HG02571 (cell line): ENCODE measurements around the gene KRTAP2-1.
"Not testable (repeated sequence)": the region's sequence is repeated elsewhere in the genome, so short reads cannot be mapped to it uniquely, and the experiment has no call there.

ENCODE experiments used
- ATAC-seq: cut with Tn5 transposase; IDR thresholded peaks from one replicate; pipeline ENCODE4 v1.9.1; 2021; ENCODE audit warnings: mild to moderate bottlenecking, moderate library complexity; ENCODE audit not compliant: unreplicated experiment

Gene KRTAP2-1, protein sequence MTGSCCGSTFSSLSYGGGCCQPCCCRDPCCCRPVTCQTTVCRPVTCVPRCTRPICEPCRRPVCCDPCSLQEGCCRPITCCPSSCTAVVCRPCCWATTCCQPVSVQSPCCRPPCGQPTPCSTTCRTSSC

DNA sequence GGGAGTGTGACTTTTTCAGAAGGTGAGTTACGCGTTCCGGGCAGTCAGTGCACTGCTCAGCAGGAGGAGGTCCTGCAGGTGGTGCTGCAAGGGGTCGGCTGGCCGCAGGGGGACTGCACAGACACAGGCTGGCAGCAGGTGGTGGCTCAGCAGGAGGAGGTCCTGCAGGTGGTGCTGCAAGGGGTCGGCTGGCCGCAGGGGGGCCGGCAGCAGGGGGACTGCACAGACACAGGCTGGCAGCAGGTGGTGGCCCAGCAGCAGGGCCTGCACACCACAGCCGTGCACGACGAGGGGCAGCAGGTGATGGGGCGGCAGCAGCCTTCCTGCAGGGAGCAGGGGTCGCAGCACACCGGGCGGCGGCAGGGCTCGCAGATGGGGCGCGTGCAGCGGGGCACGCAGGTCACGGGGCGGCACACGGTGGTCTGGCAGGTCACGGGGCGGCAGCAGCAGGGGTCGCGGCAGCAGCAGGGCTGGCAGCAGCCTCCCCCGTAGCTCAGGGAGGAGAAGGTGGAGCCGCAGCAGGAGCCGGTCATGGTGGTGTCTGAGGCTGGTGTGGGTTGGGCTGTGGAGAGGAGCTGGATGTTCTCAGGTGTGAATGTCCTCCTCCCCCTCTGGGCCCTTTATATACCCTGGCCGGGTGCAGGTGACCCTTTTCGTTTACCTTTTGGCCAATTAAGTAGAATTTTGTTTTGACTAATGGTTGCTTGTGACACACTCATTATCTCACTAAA is at the start of gene KRTAP2-1:
TSS of gene KRTAP2-1 (minus strand) at position 582 of the 731 bp plus-strand sequence. CDS start at position 533, 49 bp downstream.
- not testable (repeated sequence) for ATAC-seq

DNA sequence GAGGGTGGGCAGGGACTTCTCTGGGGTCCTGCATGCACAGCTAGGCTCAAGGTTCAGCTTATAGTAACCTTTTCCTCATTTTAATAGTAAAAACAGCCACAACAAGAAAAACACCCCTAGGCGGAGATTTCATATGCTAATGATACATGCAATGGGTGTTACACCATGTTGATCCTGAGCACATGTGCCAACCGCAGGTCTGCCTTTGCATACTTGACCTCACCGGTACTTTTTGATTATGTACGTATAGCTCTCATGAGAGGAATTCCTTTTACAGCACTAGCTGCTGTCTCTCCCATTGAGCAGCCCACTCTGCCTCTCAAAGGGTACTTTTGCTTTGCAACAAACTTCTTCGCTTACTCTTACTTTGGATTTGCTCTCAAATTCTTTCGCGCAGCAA is 48.9 kb upstream of the KRTAP2-1 start:
- ATAC-seq = no peak

DNA sequence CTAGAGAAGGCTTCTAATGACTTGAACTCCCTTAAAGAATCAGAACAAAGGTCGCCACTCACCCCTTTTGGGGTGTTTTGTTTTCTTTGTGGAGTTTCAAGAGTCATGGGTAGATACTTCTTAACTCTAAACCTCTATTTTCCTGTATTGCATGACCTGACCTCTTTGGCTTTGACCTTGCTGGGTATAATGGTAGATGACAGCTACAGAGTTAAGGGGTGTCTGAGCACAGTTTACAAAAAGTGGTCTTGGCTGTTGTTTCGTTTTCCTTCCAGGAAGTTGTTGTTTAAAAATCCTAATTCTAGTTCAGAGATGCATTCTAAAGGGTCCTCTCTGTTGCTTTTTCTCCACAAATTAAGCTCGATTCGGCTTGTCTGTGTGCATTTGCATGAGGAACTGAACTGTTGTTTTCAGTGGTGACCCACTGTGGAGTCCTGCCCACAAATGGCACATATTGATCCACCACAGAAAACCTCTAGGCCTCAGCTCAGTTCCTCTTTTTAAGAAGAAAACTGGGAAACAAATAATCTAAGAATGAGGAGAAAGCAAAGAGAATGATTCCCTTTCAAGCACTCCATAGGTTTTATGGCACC is 41.7 kb upstream of the KRTAP2-1 start:
- not testable (repeated sequence) for ATAC-seq

DNA sequence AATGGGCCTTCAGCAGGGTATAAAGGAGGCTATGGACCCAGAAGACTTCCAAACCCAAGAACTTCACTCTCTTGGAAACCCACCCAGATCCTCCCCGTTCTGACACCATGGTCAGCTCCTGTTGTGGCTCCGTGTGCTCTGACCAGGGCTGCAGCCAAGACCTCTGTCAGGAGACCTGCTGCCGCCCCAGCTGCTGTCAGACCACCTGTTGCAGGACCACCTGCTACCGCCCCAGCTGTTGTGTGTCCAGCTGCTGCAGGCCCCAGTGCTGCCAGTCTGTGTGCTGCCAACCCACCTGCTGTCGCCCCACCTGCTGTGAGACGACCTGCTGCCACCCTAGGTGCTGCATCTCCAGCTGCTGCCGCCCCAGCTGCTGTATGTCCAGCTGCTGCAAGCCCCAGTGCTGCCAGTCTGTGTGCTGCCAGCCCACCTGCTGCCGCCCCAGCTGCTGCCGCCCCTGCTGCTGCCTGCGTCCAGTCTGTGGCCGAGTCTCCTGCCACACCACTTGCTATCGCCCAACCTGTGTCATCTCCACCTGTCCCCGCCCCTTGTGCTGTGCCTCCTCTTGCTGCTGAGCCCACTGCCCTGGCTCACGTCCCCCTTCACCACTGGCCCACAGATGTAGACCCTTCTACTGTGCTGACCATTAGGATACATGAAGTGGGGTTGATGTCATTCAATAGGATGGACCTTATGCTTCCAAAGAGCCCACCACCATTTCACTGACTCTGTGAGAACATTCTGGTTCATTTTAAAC is 37.2 kb upstream of the KRTAP2-1 start, which contains the start of gene KRTAP4-7:
TSS of gene KRTAP4-7 (plus strand) at position 51 of the 757 bp plus-strand sequence. CDS start at position 108, 57 bp downstream.
- not testable (repeated sequence) for ATAC-seq

DNA sequence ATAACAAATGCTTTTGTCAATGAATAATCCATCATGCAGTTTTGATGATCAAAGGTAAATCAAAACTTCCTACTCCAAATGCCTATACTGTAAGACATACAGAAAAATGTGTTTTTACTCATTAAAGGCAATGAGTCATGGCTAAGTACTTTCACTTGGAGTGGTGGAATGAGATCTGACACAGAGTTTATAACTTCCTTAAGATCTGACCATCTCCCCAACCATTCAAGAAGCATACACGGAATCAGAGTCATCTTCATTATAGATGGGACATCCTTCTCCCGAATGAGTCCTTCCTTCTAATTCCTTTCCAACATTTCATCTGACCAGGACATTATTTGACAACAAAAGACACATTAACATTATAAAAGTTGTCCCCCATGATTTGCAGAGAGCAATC is 36.3 kb upstream of the KRTAP2-1 start:
- ATAC-seq = not testable (repeated sequence)

DNA sequence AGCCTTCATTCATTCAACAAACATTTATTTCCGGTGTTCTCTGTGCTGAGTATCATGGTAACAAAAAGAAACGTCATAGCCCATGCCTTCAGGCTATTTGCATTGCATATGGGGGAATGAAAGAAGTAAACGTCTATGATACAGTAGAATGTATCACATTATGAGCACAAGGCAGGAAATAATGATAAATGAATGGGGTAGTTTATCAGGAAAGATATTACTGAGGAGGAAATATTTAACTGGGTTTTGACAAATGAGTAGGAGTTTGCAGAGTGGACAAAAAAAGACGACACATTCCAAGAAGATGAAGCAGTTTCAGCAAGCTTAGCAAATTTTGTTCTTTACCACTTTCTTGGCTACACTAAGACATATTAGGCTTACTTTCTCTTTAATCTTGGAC is 35.5 kb upstream of the KRTAP2-1 start:
- no peak for ATAC-seq

DNA sequence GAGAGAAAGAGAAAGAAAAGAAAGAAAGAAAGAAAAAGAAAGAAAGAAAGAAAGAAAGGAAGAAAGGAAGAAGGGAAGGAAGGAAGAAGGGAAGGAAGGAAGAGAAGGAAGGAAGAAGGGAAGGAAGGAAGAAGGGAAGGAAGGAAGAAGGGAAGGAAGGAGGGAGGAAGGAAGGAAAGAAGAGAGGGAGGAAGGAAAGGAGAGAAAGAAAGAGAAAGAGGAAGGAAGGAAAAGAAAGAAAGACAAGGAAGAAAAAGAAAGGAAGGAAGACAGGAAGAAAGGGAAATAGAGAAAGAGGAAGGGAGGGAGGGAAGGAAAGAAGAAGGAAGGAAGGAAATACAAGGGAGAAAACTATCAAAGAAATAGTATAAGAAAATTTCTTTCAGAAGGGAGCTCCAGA is 29.7 kb upstream of the KRTAP2-1 start:
- ATAC-seq = no peak

DNA sequence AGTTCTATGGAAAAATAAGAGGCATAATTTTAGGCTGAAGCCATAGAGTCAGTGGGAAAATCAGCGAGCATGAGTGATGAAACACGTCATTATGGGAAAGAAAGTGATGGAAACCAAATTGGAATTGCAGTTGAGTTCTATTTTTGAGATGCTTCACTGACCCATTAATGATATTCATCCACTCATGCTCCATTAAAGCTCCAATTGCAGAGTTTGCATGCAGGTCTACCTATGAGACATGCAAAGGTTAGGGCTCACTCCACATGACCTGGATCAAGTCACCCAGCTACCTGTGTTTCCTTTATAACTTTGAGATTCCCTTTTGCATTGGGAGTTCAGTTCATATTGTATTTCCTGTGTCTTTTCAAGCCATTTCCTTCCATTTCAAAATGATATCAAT is 26.6 kb upstream of the KRTAP2-1 start:
- ATAC-seq = no peak

DNA sequence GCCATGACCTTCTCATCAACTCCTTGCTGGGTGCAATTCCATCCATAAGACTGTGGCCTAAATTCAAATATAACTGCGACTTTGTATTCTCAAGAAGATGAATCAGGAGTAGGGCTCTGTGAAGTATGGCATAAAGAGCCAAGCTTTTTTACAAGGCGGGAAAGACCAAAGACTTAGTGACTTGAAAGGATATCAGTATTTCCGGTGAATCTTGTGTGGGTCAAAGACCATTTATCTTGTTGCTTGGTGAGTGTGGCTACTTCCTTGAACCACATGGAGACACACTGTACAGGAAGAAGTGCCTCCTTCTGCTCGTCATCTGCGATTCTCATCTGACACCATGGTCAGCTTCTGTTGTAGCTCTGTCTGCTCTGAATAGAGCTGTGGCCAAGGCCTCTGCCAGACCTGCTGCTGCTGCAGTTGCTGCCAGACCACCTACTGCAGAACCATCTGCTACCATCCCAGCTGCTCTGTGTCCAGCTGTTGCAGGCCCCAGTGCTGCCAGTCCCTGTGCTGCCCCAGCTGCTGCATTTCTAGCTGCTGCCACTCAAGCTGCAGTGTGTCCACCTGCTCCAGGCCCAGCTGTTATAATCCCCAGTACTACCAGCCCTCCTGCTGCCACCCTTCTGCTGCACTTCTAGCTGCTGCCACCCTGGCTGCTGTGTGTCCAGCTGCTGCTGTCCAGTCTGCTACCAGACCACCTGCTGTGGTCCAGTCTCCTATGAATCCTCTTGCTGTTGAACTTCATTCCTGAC is 24.7 kb upstream of the KRTAP2-1 start:
- no peak for ATAC-seq

DNA sequence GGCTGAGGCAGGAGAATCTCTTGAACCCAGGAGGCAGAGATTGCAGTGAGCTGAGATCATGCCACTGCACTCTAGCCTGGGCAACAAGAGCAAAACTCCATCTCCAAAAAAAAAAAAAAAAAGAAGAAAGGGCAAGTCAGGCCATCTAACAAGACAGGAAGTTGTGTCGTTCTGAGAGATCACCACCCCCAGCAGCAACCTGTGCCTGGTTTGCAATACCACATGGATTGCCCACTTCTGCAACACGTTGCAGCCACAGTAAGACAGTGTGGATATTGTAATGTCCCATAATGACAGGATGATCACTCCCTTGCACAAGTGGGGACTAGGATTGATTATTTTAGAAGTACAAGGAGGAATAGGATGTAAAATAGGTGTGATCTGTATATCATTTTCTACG is 21.9 kb upstream of the KRTAP2-1 start:
- ATAC-seq = no peak

DNA sequence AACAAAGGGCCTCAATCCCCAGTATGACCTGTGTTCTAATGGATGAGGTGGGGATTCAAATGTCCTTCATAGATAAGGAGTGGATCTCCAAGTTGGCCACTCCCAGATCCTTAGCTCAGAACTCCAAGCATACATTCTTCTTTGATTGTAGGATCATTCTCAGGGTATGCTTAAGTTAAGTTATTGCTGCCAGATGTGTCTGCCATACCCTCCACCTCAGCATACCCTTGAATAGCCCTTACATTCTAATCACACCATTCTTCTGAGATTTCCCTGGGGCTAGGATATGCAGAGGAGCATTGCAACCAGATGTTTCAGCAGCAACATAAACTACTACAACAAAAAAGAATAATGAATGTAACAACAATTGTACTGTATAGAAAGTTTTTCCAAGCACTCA is 20.2 kb upstream of the KRTAP2-1 start:
- no peak for ATAC-seq

DNA sequence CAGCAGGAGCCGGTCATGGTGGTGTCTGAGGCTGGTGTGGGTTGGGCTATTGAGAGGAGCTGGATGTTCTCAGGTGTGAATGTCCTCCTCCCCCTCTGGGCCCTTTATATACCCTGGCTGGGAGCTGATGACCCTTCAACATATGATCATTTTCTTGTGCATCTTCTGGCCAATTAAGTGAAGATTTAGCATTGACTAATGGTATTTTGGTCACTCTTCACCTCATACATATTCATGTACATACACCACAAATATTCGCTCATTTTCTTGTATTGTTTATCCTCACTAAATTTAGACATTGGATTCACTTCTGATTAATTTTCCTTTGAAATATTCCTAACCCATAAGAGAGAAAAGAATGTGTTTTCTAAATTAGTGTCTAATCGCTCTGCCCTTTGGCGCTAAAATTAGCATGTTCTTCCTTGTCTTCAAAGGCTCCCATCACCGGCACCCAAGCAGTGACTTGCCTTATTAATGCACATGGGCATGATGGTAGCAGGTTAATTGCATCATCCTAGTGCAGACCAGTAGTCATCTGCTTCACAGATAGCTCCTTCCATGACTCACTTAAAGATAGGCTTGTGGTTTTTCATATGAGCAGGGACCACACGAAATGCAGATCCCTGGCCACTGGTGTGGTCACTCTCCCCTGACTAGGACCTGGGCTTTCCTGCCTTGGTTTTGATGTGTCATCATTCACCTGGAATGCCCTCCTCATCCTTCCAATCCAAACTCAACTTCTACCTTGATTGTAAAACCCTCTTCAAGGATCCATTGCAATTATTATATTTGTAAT is 18.9 kb upstream of the KRTAP2-1 start, which contains the start of gene KRTAP2-4:
TSS of gene KRTAP2-4 (minus strand) at position 51 of the 796 bp plus-strand sequence. CDS start at position 17, 34 bp downstream.
- no peak for ATAC-seq

DNA sequence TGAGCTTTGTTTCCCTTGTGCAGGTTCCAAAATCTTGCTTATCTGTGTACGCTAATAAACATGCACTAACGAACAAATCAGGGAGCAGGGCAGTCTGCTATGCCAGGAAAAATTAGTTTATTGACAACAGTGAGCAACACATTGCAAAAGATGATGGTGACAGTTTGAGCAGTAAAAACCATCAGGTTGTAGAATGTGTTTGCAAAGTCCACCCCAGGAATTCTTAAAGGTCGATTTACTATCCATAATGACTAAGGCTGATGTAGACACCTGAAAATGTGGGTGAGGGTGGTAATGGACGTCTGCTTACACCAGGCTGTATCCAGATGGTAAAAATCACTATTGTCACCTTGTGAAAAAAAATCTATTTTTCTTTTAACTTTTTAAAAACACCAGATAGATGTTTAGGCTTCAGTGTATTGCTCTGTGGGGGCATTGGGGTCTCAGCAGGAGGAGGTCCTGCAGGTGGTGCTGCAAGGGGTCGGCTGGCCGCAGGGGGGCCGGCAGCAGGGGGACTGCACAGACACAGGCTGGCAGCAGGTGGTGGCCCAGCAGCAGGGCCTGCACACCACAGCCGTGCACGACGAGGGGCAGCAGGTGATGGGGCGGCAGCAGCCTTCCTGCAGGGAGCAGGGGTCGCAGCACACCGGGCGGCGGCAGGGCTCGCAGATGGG is 18.0 kb upstream of the KRTAP2-1 start:
- ATAC-seq = not testable (repeated sequence)

DNA sequence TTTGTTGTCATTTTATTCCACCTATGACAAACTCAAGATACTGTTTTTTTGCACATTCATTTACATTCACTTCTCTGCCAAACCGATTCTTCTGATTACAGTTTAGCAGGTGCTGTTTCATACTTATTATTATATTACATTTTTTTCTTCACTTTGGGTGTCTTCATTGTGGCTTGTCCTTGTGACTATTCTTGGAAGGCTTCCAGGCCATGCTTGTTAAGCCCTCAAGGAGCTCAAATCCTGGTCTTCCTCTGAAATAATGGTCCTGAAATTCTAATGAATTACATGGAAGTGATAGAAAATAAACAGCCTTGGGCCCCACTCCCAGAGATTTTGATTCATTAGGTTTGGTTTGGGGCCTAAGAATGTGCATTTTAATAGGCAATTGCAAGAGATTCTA is 17.2 kb upstream of the KRTAP2-1 start:
- ATAC-seq = no peak

DNA sequence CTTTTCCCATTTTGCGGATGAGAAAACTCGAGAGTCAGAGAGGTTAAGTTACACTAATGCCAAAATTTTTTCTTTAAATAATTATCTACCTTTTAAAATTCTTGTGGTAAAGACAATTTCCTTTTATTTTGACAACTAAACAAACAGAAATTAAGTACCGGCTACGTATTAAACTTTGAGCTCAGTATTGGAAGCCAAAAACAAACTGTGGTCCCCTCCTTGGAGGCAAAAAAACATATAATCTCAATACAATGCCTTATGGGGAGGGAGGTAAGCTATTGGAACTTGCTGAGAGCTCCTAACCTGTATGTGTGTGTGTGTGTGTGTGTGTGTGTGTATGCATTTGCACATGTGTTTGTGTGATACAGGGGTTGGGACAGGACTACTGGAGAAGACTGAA is 16.3 kb upstream of the KRTAP2-1 start:
- no peak for ATAC-seq

DNA sequence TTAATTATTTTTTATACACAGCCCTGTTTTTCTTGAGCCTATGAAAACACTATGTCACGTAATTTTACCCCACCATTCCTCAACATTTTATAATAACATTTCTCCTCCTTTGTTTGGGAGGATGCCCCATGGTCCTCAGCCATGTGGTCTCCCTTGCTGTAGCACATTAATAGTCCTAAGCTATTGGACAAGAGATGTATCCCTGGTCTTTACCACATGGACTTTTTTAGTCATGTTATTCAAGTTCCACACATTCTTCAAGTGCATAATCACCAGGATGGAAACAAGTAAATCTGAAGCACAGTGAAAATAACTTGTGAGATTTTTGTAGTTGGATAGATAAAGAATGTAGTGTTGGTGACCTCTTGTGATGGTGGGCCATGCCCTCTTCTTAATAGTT is 14.8 kb upstream of the KRTAP2-1 start:
- no peak for ATAC-seq

DNA sequence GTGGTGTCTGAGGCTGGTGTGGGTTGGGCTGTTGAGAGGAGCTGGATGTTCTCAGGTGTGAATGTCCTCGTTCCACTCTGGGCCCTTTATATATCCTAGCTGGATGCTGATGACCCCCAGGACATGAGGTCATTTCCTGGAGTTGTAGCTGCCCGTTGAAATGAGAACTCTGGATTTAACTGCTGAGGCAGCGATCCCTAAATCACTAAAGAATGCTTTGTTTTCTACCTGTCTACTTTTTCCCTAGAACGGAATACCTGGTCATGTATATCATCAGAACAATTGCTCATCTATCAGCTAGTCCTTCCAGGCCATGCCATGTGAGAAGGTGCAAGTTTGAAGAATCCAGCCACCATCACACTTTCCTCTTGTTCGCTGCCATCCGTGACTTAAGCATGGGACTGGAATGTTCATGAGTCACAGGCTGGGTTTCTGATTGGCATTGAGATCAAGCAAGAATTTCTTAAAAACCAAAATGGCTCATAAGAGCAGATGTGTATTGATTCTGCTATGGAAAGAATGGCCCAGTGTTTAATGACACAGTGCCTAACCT is 13.0 kb upstream of the KRTAP2-1 start, which contains the start of gene KRTAP2-3:
TSS of gene KRTAP2-3 (minus strand) at position 63 of the 553 bp plus-strand sequence. CDS start 64 bp downstream, outside the sequence.
- ATAC-seq = no peak

DNA sequence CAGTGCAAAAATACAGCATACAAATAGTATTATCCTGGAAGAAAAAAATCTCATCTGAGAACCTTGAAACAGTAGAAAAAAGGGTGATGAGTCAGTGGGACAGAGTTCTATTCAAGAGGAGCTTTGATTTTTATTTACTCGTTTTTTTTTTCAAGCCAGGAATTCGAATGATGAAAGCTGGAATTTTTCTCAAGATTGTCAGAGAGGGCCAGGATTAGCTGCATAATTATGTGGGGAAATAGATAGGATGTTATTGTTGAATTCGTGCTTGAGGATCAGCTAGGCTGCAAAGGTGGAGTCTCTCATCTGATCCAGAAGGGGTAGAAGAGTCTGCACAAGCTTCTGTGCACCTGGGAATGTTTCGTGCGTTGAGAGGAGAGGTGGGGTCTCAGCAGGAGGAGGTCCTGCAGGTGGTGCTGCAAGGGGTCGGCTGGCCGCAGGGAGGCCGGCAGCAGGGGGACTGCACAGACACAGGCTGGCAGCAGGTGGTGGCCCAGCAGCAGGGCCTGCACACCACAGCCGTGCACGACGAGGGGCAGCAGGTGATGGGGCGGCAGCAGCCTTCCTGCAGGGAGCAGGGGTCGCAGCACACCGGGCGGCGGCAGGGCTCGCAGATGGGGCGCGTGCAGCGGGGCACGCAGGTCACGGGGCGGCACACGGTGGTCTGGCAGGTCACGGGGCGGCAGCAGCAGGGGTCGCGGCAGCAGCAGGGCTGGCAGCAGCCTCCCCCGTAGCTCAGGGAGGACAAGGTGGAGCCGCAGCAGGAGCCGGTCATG is 12.3 kb upstream of the KRTAP2-1 start:
- ATAC-seq = not testable (repeated sequence)
